SW480 (cell line): ENCODE measurements around the gene UBE2G1.
"Not testable (repeated sequence)": the region's sequence is repeated elsewhere in the genome, so short reads cannot be mapped to it uniquely, and the experiment has no call there.

Source experiments
- DNase-seq: peaks from one replicate; pipeline ENCODE4 v3.0.0-alpha.2; 2016; ENCODE audit warnings: low spot score

The UBE2G1 gene

DNA sequence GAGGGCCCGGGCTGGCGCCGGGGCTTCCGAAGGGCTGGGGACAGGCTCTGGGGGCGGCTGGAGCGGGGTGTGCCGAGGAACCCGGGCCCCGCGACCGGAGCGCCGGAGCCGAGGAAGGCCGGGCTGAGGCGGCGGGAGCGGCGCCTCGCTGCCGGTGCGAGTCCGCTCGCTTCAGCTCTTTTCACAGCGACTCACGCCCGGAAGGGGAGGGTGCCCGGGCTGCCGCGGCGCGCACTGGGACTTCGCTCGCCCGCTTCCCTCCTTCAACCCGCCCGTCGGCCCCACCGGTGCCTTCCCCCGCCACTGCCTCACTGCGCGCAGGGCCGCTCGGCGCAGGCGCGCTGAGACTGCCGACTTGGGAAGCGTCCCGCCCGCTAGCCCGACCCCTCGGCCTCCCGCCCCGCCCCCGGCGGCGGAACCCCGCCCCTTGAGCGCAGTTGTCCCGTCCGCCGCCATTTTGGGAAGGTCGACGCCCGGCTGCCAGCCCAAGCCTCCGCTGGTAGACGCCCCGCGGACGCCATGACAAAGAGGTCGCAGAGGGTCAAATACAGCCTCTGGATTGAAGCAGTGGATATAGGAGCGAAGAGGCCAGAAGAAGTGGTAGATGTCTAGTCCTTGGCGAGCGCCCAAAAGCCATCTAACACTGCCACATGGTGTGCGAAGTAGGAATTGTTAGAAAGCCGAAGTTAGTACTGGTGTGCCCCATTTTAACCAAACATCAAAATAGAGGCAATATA lies at the start of gene UBE2G1:
UBE2G1 (minus strand) TSS at position 349 of the 737 bp plus-strand sequence. CDS start 359 bp downstream, outside the sequence.
- DNase-seq, result peak; percentile 98

- DNase-seq, result peak; percentile 81
Observed at GRCh38 chr17:4412933-4413831, 46.7 kb upstream of the UBE2G1 start.

DNA sequence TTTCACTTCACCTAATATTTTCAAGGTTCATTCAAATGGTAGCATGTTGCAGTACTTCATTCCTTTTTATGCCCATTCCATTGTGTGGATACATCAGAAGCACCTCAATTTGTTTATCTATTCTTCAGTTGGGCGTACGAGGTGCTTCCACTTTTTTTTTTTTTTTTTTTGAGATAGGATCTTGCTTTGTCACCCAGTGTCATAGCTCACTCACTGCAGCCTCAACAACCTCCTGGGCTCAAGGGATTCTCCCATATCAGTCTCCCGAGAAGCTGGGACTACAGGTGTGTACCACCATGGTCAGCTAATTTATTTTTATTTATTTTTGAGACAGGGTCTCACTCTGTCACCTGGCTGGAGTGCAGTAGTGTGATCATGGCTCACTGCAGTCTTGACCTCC lies 44.7 kb upstream of the UBE2G1 start:
- no peak for DNase-seq

GRCh38 chr17:4409659-4410058 lies 43.2 kb upstream of the UBE2G1 start:
- no peak for DNase-seq

- no peak for DNase-seq
Observed at GRCh38 chr17:4407851-4408250, 41.4 kb upstream of the UBE2G1 start.

- no peak for DNase-seq
Observed at GRCh38 chr17:4407216-4407615, 40.7 kb upstream of the UBE2G1 start.

GRCh38 chr17:4406386-4406785 lies 39.9 kb upstream of the UBE2G1 start:
- DNase-seq, result no peak

DNA sequence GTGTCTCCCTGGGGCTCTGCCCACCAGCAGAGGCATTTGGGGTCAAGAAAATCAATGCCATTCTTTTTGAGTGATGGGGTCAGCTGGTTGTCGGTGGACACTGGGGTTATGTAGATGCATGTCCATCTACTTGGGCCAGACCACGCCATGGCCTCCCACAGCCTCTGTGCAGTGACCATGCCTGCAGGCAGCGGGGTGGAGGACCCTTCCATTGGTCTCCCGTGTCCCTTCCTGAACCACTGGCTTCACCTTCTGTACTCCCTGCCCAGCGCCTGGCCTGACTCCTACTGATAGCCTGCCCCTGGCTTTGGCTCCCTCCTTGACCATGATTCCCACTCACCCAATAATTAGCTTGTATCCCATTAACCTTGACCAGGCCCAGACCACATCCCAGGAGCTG lies 39.2 kb upstream of the UBE2G1 start:
- DNase-seq, result no peak

GRCh38 chr17:4405038-4405669 lies 38.7 kb upstream of the UBE2G1 start:
- no peak for DNase-seq

- DNase-seq, result no peak
Observed at GRCh38 chr17:4397840-4398239, 31.4 kb upstream of the UBE2G1 start.

- no peak for DNase-seq
Observed at GRCh38 chr17:4395111-4395478, 28.6 kb upstream of the UBE2G1 start.

- DNase-seq, result peak; percentile 68
Observed at GRCh38 chr17:4394208-4395110, 28.0 kb upstream of the UBE2G1 start.

DNA sequence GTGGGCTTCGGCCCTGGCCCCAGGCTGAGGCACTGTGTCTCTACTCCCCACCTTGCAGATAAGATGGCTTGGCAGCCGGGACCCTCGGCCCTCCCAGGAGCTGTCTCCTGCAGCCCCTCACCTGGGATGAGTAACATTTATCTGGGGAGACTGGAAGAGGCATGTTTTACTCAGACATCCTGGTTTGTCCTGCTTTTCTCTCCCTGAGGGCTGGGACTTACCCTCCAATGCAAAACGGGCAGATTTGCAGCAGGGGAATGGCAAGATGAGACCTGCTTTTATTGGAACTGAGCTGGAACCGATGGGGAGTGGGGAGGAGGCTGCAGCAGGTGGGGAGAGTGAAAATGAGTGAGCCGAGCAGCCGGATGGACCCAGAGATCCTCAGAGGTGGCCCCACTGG lies 27.3 kb upstream of the UBE2G1 start:
- DNase-seq, result no peak

GRCh38 chr17:4389079-4389478 lies 22.6 kb upstream of the UBE2G1 start:
- DNase-seq, result no peak

DNA sequence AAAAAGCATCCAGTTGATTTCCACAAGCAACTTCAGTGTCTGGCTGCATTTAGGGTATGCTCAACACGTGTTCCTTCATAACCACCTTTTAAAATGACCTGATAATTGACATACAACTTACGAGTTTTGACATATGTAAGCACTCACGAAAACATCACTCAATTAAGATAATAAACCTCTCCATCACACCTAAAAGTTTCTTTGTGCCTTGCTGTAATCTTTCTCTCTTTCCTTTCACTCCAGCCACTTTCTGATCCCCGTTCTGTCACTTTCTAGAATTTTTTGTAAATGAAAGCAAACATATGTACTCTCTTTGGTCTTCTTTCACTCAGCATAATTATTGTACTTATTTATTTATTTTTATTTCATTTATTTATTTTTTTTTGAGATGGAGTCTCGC lies 20.7 kb upstream of the UBE2G1 start:
- DNase-seq, result no peak

- DNase-seq, result no peak
Observed at GRCh38 chr17:4386406-4386805, 19.9 kb upstream of the UBE2G1 start.

- no peak for DNase-seq
Observed at GRCh38 chr17:4381690-4382671, 15.5 kb upstream of the UBE2G1 start.

- DNase-seq, result no peak
Observed at GRCh38 chr17:4378626-4379025, 12.2 kb upstream of the UBE2G1 start.

DNA sequence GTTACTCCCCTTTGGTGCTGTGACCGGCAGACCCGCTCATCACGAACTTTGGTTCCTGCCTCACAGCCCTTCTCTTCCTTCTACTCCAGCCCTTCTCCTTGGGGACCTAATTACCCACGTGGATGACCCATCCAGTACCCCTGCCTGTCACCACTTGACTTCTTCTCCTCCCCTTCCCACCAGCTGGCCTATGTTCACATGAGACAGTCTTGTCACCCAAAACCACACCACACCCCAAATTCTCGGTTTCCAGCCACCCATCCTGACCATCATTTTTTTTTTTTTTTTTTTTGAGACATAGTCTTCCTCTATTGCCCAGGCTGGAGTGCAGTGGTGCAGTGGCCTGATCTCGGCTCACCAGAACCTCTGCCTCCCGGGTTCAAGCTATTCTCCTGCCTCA lies 10.8 kb upstream of the UBE2G1 start:
- not testable (repeated sequence) for DNase-seq

- not testable (repeated sequence) for DNase-seq
Observed at GRCh38 chr17:4375796-4376440, 9.4 kb upstream of the UBE2G1 start.
